ENCODE results near the gene C1QTNF12.

Gene C1QTNF12

GRCh38 chr1:1281533-1282321, 35.2 kb upstream of the C1QTNF12 start:
- no peak for DNase-seq (ENCODE audit: low read depth in 2 of 2)

GRCh38 chr1:1280782-1281481, 34.4 kb upstream of the C1QTNF12 start:
- DNase-seq (ENCODE audit: low read depth in 2 of 2) = no peak

GRCh38 chr1:1279028-1279427, 32.5 kb upstream of the C1QTNF12 start:
- DNase-seq (ENCODE audit: low read depth in 2 of 2) = no peak

- DNase-seq (ENCODE audit: low read depth in 2 of 2) = no peak
Observed at GRCh38 chr1:1278620-1279019, 32.1 kb upstream of the C1QTNF12 start.

- no peak for DNase-seq (ENCODE audit: low read depth in 2 of 2)
Observed at GRCh38 chr1:1275836-1276235, 29.3 kb upstream of the C1QTNF12 start.

- DNase-seq (ENCODE audit: low read depth in 2 of 2) = no peak
Observed at GRCh38 chr1:1274931-1275431, 28.5 kb upstream of the C1QTNF12 start.

GRCh38 chr1:1274299-1274930, 27.9 kb upstream of the C1QTNF12 start:
- no peak for DNase-seq (ENCODE audit: low read depth in 2 of 2)

GRCh38 chr1:1273512-1274298, 27.2 kb upstream of the C1QTNF12 start, which contains the start of gene UBE2J2:
TSS of gene UBE2J2 (minus strand) at chr1:1273854. CDS start at chr1:1267992, 5,862 bp downstream.
- DNase-seq (ENCODE audit: low read depth in 2 of 2) = peak; percentile 84 to 87

- DNase-seq (ENCODE audit: low read depth in 2 of 2) = no peak
Observed at GRCh38 chr1:1273209-1273511, 26.6 kb upstream of the C1QTNF12 start.

GRCh38 chr1:1272341-1273208, 26.1 kb upstream of the C1QTNF12 start:
- no peak for DNase-seq (ENCODE audit: low read depth in 2 of 2)

GRCh38 chr1:1270813-1271212, 24.3 kb upstream of the C1QTNF12 start:
- no peak for DNase-seq (ENCODE audit: low read depth in 2 of 2)

- DNase-seq (ENCODE audit: low read depth in 2 of 2) = no peak
Observed at GRCh38 chr1:1268284-1268682, 21.8 kb upstream of the C1QTNF12 start.

- DNase-seq (ENCODE audit: low read depth in 2 of 2) = no peak
Observed at GRCh38 chr1:1267488-1268283, 21.2 kb upstream of the C1QTNF12 start.

- DNase-seq (ENCODE audit: low read depth in 2 of 2) = no peak
Observed at GRCh38 chr1:1264868-1265272, 18.3 kb upstream of the C1QTNF12 start.

- DNase-seq (ENCODE audit: low read depth in 2 of 2) = no peak
Observed at GRCh38 chr1:1264026-1264425, 17.5 kb upstream of the C1QTNF12 start.

GRCh38 chr1:1262758-1263157, 16.2 kb upstream of the C1QTNF12 start:
- no peak for DNase-seq (ENCODE audit: low read depth in 2 of 2)

GRCh38 chr1:1262071-1262470, 15.5 kb upstream of the C1QTNF12 start:
- DNase-seq (ENCODE audit: low read depth in 2 of 2) = no peak

- no peak for DNase-seq (ENCODE audit: low read depth in 2 of 2)
Observed at GRCh38 chr1:1260843-1261560, 14.5 kb upstream of the C1QTNF12 start.

- no peak for DNase-seq (ENCODE audit: low read depth in 2 of 2)
Observed at GRCh38 chr1:1259951-1260600, 13.6 kb upstream of the C1QTNF12 start.

All from stimulated activated CD8-positive, alpha-beta memory T cell treated with anti-CD3 and anti-CD28 coated beads, Interleukin-7, amount 100 ng/mL, for 1 hour (primary cell).